Measurements from ENCODE around the gene CYB5B.

- no peak for TF ChIP-seq CTCF (IDR thresholded peaks at IDR 0.05; ENCODE audit: low read length)
- TF ChIP-seq EZH2 (optimal IDR thresholded peaks at IDR 0.05; ENCODE audit: low read depth, low read length) = no peak
- TF ChIP-seq EZH2phosphoT487 (IDR thresholded peaks at IDR 0.05; ENCODE audit: low read length) = no peak
These were observed 42.1 kb downstream of the CYB5B start for GRCh38 chr16:69466547-69466946.
